Psoas muscle (tissue), 8 donors: ENCODE data around the gene ZCCHC14. TPM values are rescaled to one million over a fixed set of nuclear protein-coding genes. Genes with fewer than 3 reads are reported as not detected.
"Not testable (repeated sequence)": the region's sequence is repeated elsewhere in the genome, so short reads cannot be mapped to it uniquely, and the experiment has no call there.

ENCODE experiments used
- ATAC-seq, 4 donors: fragments of 200-7000 bp; cut with Tn5 transposase; one replicate each; pipeline ENCODE4 v1.9.1; 2020; ENCODE audit warnings: moderate library complexity in 3 of 4, mild to moderate bottlenecking in 2 of 4
- DNase-seq, 2 donors: peaks; one replicate each; pipeline ENCODE4 v3.0.0-alpha.2; 2020
- H3K27ac ChIP-seq: fragments of 200-600 bp; one replicate; pipeline ENCODE4 v1.8.0; 2022
- H3K27me3 ChIP-seq, 3 donors: fragments of 200-600 bp in 1 of 3; one replicate each; pipeline versions ENCODE4 v1.6.1 to v1.8.0; 2013 to 2022; ENCODE audit warnings: low read length in 2 of 3, mild to moderate bottlenecking in 2 of 3, moderate library complexity in 1 of 3; ENCODE audit not compliant: insufficient read depth in 3 of 3
- H3K36me3 ChIP-seq, 2 donors: fragments of 200-600 bp in 1 of 2; one replicate each; pipeline versions ENCODE4 v1.6.1 to v1.8.0; 2013 to 2022; ENCODE audit warnings: low read depth in 1 of 2, mild to moderate bottlenecking in 1 of 2, moderate library complexity in 1 of 2; ENCODE audit not compliant: insufficient read depth in 1 of 2
- H3K4me1 ChIP-seq: fragments of 200-600 bp; one replicate; pipeline ENCODE4 v1.8.0; 2022
- H3K4me3 ChIP-seq: fragments of 200-600 bp; one replicate; pipeline ENCODE4 v1.8.0; 2022; ENCODE audit warnings: mild to moderate bottlenecking
- H3K9me3 ChIP-seq: fragments of 200-600 bp; one replicate; pipeline ENCODE4 v1.8.0; 2022
- WGBS, 3 donors: extraction: QIAGEN DNeasy Blood & Tissue Kit; methylation state at CpG; one replicate each; pipeline versions ENCODE4 v1.1.6 to v1.1.7; 2013; 5-methylcytosine and 5-hydroxymethylcytosine counted together
- intact Hi-C, 2 donors: fragments of 100-400 bp; cut with DNase I; formaldehyde crosslinking; loops; one replicate each; pipeline versions ENCODE4 v1.11.0 to v1.14.2; 2022
- polyA plus RNA-seq, 3 donors: library from polyadenylated mRNA; stranded (reverse); fragments of 200-250 nt; gene quantifications; one replicate each; pipeline ENCODE4 v1.2.3, GENCODE V29; 2013
- total RNA-seq, 4 donors: library from RNA; stranded (reverse); fragmentation: NEBNext Ultra II Directional in 2 of 4; extraction: Animal tissue kit (Norgen Biotek cat#: 25700) in 2 of 4; gene quantifications; one replicate each; pipeline versions ENCODE4 v1.2.1 to v1.2.4, GENCODE V29; 2021 to 2023
- TF ChIP-seq, protein P1 (sequence below): fragments of 200-600 bp; IDR thresholded peaks from one replicate; pipeline ENCODE4 v1.8.0; 2022; ENCODE audit warnings: antibody characterized with exemption
- donor health status: healthy with polysubstance abuse.
- donor health status: DM: no; HTN: no; CAD: no; lungs with moderate emphysema.
- donor health status: Bipolar disorder and iron deficiency.
- donor health status: healthy.
- donor health status: DM: yes; HTN: yes; CAD: no.
- donor health status: DM: no; HTN: no; CAD: no.
- donor health status: DM: no; HTN: no; CAD: no.
- donor health status: DM: yes; HTN: yes; CAD: no.

The ZCCHC14 gene
- total and polyA plus RNA-seq, 7 donors, result 5.8 to 17.3 (median 14.6) TPM

DNA sequence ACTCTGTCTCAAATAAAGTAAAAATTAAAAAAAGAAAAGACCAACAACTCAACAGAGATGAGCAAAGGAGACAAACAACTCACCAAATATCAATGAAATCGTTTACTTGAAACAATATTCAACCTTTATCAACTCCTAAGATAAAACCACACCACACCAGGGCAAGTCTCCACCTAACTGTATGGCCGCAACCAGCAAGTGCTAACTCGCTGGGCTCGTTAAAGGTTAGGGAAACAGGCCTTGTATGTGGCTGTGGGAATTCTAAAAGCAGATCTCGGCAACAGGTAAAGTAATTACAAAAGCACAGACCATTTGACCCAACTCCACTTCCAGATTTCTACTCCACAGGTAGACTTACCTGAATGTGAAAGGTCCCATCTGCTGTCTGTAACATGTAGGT, 9.3 kb downstream of the ZCCHC14 start:
- DNase-seq, result no peak
- no peak for ATAC-seq
- no peaks in the 10 kb centered on the region for H3K9me3 ChIP-seq
- H3K36me3 ChIP-seq, result peaks cover 0 to 5% of the 10 kb centered on the region in 2 donors
- H3K4me1 ChIP-seq, result peaks cover 63% of the 10 kb centered on the region
- no peaks in the 10 kb centered on the region for H3K27me3 ChIP-seq
- TF ChIP-seq, protein P1, sequence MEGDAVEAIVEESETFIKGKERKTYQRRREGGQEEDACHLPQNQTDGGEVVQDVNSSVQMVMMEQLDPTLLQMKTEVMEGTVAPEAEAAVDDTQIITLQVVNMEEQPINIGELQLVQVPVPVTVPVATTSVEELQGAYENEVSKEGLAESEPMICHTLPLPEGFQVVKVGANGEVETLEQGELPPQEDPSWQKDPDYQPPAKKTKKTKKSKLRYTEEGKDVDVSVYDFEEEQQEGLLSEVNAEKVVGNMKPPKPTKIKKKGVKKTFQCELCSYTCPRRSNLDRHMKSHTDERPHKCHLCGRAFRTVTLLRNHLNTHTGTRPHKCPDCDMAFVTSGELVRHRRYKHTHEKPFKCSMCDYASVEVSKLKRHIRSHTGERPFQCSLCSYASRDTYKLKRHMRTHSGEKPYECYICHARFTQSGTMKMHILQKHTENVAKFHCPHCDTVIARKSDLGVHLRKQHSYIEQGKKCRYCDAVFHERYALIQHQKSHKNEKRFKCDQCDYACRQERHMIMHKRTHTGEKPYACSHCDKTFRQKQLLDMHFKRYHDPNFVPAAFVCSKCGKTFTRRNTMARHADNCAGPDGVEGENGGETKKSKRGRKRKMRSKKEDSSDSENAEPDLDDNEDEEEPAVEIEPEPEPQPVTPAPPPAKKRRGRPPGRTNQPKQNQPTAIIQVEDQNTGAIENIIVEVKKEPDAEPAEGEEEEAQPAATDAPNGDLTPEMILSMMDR, result no peak
- no peak overlapping the region for H3K4me3 ChIP-seq
- intact Hi-C loops, result no loop called here
- H3K27ac ChIP-seq, result no peak overlapping the region
- 82 to 90% (median 86%) methylated on average over 5 of the region's 5 CpGs for WGBS, 3 donors

- 88 to 92% (median 89%) methylated on average over 6 of the region's 6 CpGs for WGBS, 3 donors
- DNase-seq, intact Hi-C loops: not testable (repeated sequence)
Measured at GRCh38 chr16:87482670-87483069, 10.2 kb downstream of the ZCCHC14 start.

GRCh38 chr16:87482266-87482665, 10.6 kb downstream of the ZCCHC14 start:
- no peaks in the 10 kb centered on the region for H3K9me3 ChIP-seq
- H3K27me3 ChIP-seq, result no peaks in the 10 kb centered on the region
- intact Hi-C loops, result no loop called here
- TF ChIP-seq, protein P1, result no peak
- no peak overlapping the region for H3K27ac ChIP-seq
- 88 to 94% (median 90%) methylated on average over 7 to 9 of the region's 9 CpGs for WGBS, 3 donors
- peaks cover 51% of the 10 kb centered on the region for H3K4me1 ChIP-seq
- DNase-seq (no peak), ATAC-seq (no peak)
- no peak overlapping the region for H3K4me3 ChIP-seq
- peaks cover 0 to 5% of the 10 kb centered on the region in 2 donors for H3K36me3 ChIP-seq

More at GRCh38 chr16:87482670-87483069, 10.2 kb downstream of the ZCCHC14 start:
- H3K27ac ChIP-seq, H3K36me3 ChIP-seq, ATAC-seq, H3K4me3 ChIP-seq, H3K9me3 ChIP-seq, H3K27me3 ChIP-seq: not testable (repeated sequence)
- H3K4me1 ChIP-seq, result peaks cover 55% of the 10 kb centered on the region

DNA sequence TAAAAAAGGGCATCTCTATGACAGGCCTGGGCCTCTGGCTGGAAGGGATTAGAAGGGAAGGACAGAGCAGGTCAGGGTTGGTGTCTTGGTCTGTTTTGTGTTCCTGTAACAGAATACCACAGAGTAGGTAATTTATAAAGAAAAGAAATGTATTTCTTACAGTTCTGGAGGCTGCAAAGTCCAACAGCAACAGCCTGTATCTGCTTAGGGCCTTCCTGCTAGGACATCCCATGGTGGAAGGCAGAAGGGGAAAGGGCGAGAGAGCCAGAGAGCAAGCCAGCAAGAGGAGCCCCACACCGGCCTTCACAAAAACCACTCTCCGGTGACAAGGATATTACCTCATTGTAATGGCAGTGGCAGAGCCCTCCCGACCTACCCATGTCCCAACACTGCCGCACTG, 11.1 kb downstream of the ZCCHC14 start:
- H3K27ac ChIP-seq, DNase-seq, H3K9me3 ChIP-seq, ATAC-seq, H3K4me3 ChIP-seq, H3K36me3 ChIP-seq, H3K27me3 ChIP-seq, intact Hi-C loops: not testable (repeated sequence)
- WGBS, 3 donors, result 72 to 91% (median 81%) methylated on average over 3 to 5 of the region's 5 CpGs
- H3K4me1 ChIP-seq, result peaks cover 50% of the 10 kb centered on the region

GRCh38 chr16:87477209-87477981, 15.4 kb downstream of the ZCCHC14 start:
- H3K9me3 ChIP-seq, H3K36me3 ChIP-seq, intact Hi-C loops, H3K4me3 ChIP-seq, H3K27me3 ChIP-seq: not testable (repeated sequence)
- WGBS, 3 donors, result 53 to 59% (median 57%) methylated on average over 30 of the region's 30 CpGs
- H3K4me1 ChIP-seq, result peaks cover 29% of the 10 kb centered on the region
- DNase-seq, result peak; percentile 78 to 88
- H3K27ac ChIP-seq, result peak overlapping the region; percentile 33
- ATAC-seq, result peak; percentile 94 to 99 (median 98)

DNA sequence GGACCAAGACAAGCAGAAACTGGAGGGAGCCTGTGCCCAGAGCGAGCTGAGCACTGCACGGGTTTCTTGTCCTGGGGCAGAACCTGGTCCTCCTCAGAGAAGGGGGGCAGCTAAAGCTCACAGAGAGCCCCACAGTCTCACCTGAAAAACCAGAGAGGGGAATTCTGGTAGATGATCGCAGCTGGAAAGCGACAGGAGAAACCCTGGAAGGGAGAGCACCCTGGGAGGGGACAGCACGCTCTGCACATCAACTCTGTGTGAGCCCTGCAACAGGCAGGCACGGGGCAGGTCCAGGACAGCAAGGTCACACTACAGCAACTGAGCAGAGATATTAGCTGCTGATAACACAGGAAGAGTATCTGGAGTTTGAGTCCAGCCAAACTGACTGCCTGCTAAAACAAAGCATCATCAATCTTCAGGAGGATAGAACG, 18.2 kb downstream of the ZCCHC14 start:
- H3K36me3 ChIP-seq, result peaks cover 0 to 4% of the 10 kb centered on the region in 2 donors
- no peak overlapping the region for H3K4me3 ChIP-seq
- intact Hi-C loops, result no loop called here
- 83 to 88% (median 87%) methylated on average over 7 of the region's 7 CpGs for WGBS, 3 donors
- H3K4me1 ChIP-seq, result peaks cover 37% of the 10 kb centered on the region
- H3K9me3 ChIP-seq, result no peaks in the 10 kb centered on the region
- TF ChIP-seq, protein P1, result no peak
- DNase-seq (no peak), ATAC-seq (no peak)
- H3K27me3 ChIP-seq, result no peaks in the 10 kb centered on the region
- H3K27ac ChIP-seq, result no peak overlapping the region
